ENCODE data around the gene DNAJC3. TPM values are rescaled to one million over a fixed set of nuclear protein-coding genes. Genes with fewer than 3 reads are reported as not detected.

DNAJC3 gene
- total RNA-seq, 4 donors from 2014 or later = 16.9 to 67.6 (median 53.5) TPM

DNA sequence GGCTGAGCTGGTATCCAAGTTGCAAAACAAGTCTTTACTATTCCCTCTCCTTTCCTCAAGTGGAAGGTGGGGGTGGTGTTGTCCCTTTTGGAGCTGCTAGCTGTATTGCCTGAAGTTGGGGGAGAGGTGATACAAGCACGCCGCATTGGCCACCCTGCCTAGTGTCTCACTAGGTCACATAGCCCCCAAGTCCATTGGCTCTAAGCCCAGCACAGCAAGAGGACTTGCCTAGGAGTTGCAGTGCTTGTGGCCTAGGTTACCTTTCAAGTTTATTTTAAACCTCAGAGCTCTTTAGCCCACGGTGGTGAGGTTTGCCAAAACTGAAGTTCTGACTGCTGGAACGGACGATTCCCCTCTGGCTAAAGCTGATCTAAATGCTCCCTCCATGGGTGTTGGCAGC lies 5.3 kb upstream of the DNAJC3 start:
- H3K9me3 ChIP-seq = peaks cover 0 to 5% of the 10 kb centered on the region in 2 donors
- intact Hi-C loops (cut with DNase I; ENCODE audit: low total_unique reads) = no loop called here

DNA sequence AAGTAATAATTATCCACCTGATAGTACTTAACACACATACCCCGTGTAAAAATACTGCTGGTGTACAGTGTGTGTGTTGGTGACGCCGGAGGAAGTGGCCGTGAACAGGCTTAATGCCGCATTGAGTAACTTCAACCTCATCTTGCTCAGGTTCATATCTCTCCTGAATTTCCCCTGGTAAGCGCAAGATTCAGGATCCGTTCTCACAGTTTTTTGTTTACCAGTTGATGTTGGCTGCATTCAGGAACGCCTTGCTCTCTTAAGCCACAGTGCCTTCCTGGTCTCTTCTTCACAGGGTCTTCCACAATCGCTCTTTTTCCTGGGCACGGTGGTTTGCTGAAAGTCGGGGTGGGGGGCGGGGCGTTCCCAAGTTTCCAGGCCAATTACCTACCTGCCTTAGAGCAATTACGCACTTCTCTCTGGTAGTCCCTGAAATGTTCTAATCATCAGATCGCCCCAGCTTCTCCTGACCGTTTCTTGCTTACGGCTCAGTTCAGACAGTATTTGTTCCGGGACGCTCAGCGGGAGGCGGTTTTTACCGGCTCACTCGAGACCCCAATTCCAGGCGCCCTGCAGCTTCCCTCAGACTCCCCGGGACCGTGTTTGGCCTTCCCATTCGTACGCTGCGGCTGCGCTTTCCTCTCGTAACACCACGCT lies 706 bp upstream of the DNAJC3 start:
- TF ChIP-seq CTCF (IDR thresholded peaks at IDR 0.05) (no peak), POLR2A (IDR thresholded peaks at IDR 0.05) (no peak)
- DNase-seq = no peak
- Histone ChIP-seq H3K27me3 (no peaks in the 10 kb centered on the region), H3K9me3 (no peaks in the 10 kb centered on the region), H3K36me3 (no peaks in the 10 kb centered on the region), H3K27ac (peak overlapping the region; percentile 93 to 94), H3K4me1 (peaks cover 6% of the 10 kb centered on the region in 2 donors), H3K4me3 (peak overlapping the region; percentile 70 to 89)
- intact Hi-C loops (cut with DNase I; ENCODE audit: low total_unique reads) = loop anchor here (5.0 kb wide), 1 partner anchor 34 kb away; the partner anchor contains the start of gene DZIP1

More for the DNA sequence above, 5.3 kb upstream of the DNAJC3 start:
- no peak for DNase-seq
- Histone ChIP-seq H3K27ac (no peak overlapping the region), H3K4me3 (no peak overlapping the region), H3K4me1 (no peaks in the 10 kb centered on the region), H3K36me3 (no peaks in the 10 kb centered on the region), H3K27me3 (no peaks in the 10 kb centered on the region)
- TF ChIP-seq CTCF (IDR thresholded peaks at IDR 0.05) = no peak
- no peak for TF ChIP-seq POLR2A (IDR thresholded peaks at IDR 0.05)

DNA sequence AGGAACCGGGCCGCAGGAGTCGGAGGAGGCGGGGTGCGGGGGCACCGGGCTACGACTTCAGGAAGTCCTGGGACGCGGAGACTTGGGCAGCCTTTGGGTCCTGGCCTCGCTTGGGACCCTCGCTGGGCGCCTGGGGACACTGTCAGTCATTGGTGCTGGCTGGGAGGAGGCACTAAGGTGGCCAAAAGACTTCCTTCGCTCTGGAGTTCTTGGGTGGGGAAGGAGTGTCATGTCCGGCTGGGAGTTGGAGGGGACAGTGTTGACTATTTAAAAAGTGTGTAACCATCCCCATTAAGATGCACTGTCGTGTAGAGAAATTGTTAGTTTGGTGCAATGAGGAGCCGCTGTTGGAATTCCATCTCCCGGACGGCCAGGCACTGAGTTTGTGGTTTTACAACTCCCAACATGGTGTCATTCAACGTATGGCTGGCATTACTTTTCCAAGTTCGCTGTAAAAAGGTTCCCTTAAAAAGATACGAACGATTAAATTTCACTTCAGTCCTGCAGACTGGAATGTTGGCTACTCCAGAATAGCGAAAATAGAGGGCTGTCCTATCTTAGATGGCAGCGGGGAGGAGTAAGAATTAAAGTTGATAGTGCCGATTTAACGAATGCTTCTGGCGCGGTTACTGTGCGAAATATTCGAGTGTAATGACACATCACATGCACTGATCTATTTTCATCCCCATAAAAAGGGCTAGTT lies 776 bp downstream of the DNAJC3 start:
- intact Hi-C loops (cut with DNase I; ENCODE audit: low total_unique reads) = loop anchor here (5.0 kb wide), 1 partner anchor 35 kb away; the partner anchor contains the start of gene DZIP1
- peak overlapping the region; percentile 89 to 96 for H3K27ac ChIP-seq
- H3K36me3 ChIP-seq = no peaks in the 10 kb centered on the region
- no peak for TF ChIP-seq CTCF (IDR thresholded peaks at IDR 0.05)
- TF ChIP-seq POLR2A (IDR thresholded peaks at IDR 0.05) = no peak
- no peaks in the 10 kb centered on the region for H3K9me3 ChIP-seq
- DNase-seq = peak in 1 of 2 donors; percentile 45
- H3K4me3 ChIP-seq = peak overlapping the region; percentile 78 to 85
- peaks cover 6% of the 10 kb centered on the region in 2 donors for H3K4me1 ChIP-seq
- no peaks in the 10 kb centered on the region for H3K27me3 ChIP-seq

DNA sequence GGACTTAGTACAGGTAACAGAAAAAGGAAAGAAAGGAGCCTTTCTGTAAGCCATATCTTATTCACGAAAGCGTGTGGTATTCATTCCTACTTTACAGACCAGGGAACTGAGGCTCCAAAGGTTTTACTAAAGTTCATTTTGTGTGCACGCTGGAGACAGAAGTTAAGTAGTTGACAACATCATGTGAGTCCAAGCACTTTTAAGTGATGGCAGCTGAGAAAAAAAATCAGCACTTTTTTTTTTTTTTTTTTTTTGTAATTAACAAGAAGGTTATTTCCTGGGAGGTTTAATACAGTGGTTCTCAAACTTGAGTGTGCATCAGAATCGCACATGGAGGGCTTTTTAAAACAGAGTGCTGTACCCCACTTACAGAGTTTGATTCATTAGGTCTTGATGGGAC lies 2.0 kb downstream of the DNAJC3 start:
- no peak overlapping the region for H3K4me3 ChIP-seq
- no peaks in the 10 kb centered on the region for H3K27me3 ChIP-seq
- peaks cover 6% of the 10 kb centered on the region in 2 donors for H3K4me1 ChIP-seq
- intact Hi-C loops (cut with DNase I; ENCODE audit: low total_unique reads) = loop anchor here (5.0 kb wide), 1 partner anchor 37 kb away; the partner anchor contains the start of gene DZIP1
- TF ChIP-seq POLR2A (IDR thresholded peaks at IDR 0.05) (no peak), CTCF (IDR thresholded peaks at IDR 0.05) (no peak)
- H3K9me3 ChIP-seq = no peaks in the 10 kb centered on the region
- H3K36me3 ChIP-seq = no peaks in the 10 kb centered on the region
- no peak for DNase-seq
- H3K27ac ChIP-seq = no peak overlapping the region

GRCh38 chr13:95679722-95680121 lies 2.8 kb downstream of the DNAJC3 start:
- peaks cover 6% of the 10 kb centered on the region in 2 donors for H3K4me1 ChIP-seq
- TF ChIP-seq CTCF (IDR thresholded peaks at IDR 0.05) (no peak), POLR2A (IDR thresholded peaks at IDR 0.05) (no peak)
- DNase-seq = no peak
- no peaks in the 10 kb centered on the region for H3K9me3 ChIP-seq
- no peaks in the 10 kb centered on the region for H3K27me3 ChIP-seq
- intact Hi-C loops (cut with DNase I; ENCODE audit: low total_unique reads) = loop anchor here (5.0 kb wide), 1 partner anchor 37 kb away; the partner anchor contains the start of gene DZIP1
- no peak overlapping the region for H3K27ac ChIP-seq
- H3K4me3 ChIP-seq = no peak overlapping the region
- no peaks in the 10 kb centered on the region for H3K36me3 ChIP-seq
